ENCODE data around the gene OR2V2. TPM values are rescaled to one million over a fixed set of nuclear protein-coding genes. Genes with fewer than 3 reads are reported as not detected.
"Not testable (repeated sequence)": the region's sequence is repeated elsewhere in the genome, so short reads cannot be mapped to it uniquely, and the experiment has no call there.

The OR2V2 gene
- total RNA-seq, 2 donors from 2014 or later = not detected

DNA sequence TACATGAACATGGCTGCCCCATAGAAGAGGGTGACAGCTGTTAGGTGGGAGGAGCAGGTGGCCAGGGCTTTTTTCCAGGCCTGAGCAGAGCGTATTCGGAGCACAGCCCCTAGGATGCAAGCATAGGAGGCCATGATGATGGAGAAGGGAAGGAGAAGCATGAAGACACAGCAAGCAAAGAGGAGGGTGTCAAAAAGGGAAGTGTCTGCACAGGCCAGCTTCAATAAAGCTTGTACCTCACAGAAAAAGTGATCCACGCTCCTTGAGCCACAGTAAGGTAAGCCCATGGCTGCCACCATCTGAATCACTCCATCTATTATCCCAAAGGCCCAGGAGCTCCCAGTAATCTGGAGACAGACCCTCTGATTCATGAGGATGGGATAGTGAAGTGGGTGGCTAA is 22.9 kb upstream of the OR2V2 start:
- no peaks in the 10 kb centered on the region for H3K27me3 ChIP-seq (replicated peaks; ENCODE audit: insufficient read depth)
- H3K27ac ChIP-seq = no peak overlapping the region
- ATAC-seq (ENCODE audit: insufficient number of reproducible peaks, low FRiP score, low read depth) (no peak), DNase-seq (ENCODE audit: low spot score) (no peak)
- no peaks in the 10 kb centered on the region for H3K4me1 ChIP-seq (ENCODE audit: control insufficient read depth in 1 of 2, low read depth in 2 of 2)
- H3K36me3 ChIP-seq = no peaks in the 10 kb centered on the region
- no peak for TF ChIP-seq CTCF (IDR thresholded peaks at IDR 0.05)
- H3K4me3 ChIP-seq = no peak overlapping the region
- no peaks in the 10 kb centered on the region for H3K9me3 ChIP-seq

GRCh38 chr5:181126841-181127240 is 20.5 kb upstream of the OR2V2 start:
- no peak for ATAC-seq (ENCODE audit: insufficient number of reproducible peaks, low FRiP score, low read depth)
- no peak for DNase-seq (ENCODE audit: low spot score)
- H3K27me3 ChIP-seq (replicated peaks; ENCODE audit: insufficient read depth) = no peaks in the 10 kb centered on the region
- H3K36me3 ChIP-seq = no peaks in the 10 kb centered on the region
- H3K27ac ChIP-seq = no peak overlapping the region
- H3K9me3 ChIP-seq = no peaks in the 10 kb centered on the region
- no peak overlapping the region for H3K4me3 ChIP-seq
- no peak for TF ChIP-seq CTCF (IDR thresholded peaks at IDR 0.05)
- H3K4me1 ChIP-seq (ENCODE audit: control insufficient read depth in 1 of 2, low read depth in 2 of 2) = no peaks in the 10 kb centered on the region

GRCh38 chr5:181127456-181127855 is 19.9 kb upstream of the OR2V2 start:
- Histone ChIP-seq H3K36me3 (no peaks in the 10 kb centered on the region), H3K4me3 (no peak overlapping the region), H3K4me1 (ENCODE audit: control insufficient read depth in 1 of 2, low read depth in 2 of 2) (no peaks in the 10 kb centered on the region), H3K27me3 (replicated peaks; ENCODE audit: insufficient read depth) (no peaks in the 10 kb centered on the region), H3K27ac (no peak overlapping the region), H3K9me3 (no peaks in the 10 kb centered on the region)
- DNase-seq (ENCODE audit: low spot score) (no peak), ATAC-seq (ENCODE audit: insufficient number of reproducible peaks, low FRiP score, low read depth) (no peak)
- TF ChIP-seq CTCF (IDR thresholded peaks at IDR 0.05) = no peak

- Histone ChIP-seq H3K4me1 (ENCODE audit: control insufficient read depth in 1 of 2, low read depth in 2 of 2) (no peaks in the 10 kb centered on the region), H3K9me3 (no peaks in the 10 kb centered on the region), H3K4me3 (no peak overlapping the region), H3K27me3 (replicated peaks; ENCODE audit: insufficient read depth) (no peaks in the 10 kb centered on the region), H3K27ac (no peak overlapping the region), H3K36me3 (no peaks in the 10 kb centered on the region)
- no peak for ATAC-seq (ENCODE audit: insufficient number of reproducible peaks, low FRiP score, low read depth)
- no peak for DNase-seq (ENCODE audit: low spot score)
- no peak for TF ChIP-seq CTCF (IDR thresholded peaks at IDR 0.05)
Measured at GRCh38 chr5:181127907-181128626, 19.3 kb upstream of the OR2V2 start.

GRCh38 chr5:181129601-181130000 is 17.8 kb upstream of the OR2V2 start:
- no peak for ATAC-seq (ENCODE audit: insufficient number of reproducible peaks, low FRiP score, low read depth)

GRCh38 chr5:181130081-181130480 is 17.3 kb upstream of the OR2V2 start:
- not testable (repeated sequence) for H3K4me1 ChIP-seq (ENCODE audit: control insufficient read depth in 1 of 2, low read depth in 2 of 2); H3K27ac ChIP-seq; H3K9me3 ChIP-seq; H3K27me3 ChIP-seq (replicated peaks; ENCODE audit: insufficient read depth); DNase-seq (ENCODE audit: low spot score); H3K36me3 ChIP-seq; ATAC-seq (ENCODE audit: insufficient number of reproducible peaks, low FRiP score, low read depth); H3K4me3 ChIP-seq

More at GRCh38 chr5:181129601-181130000, 17.8 kb upstream of the OR2V2 start:
- no peak for DNase-seq (ENCODE audit: low spot score)
- Histone ChIP-seq H3K4me3 (no peak overlapping the region), H3K4me1 (ENCODE audit: control insufficient read depth in 1 of 2, low read depth in 2 of 2) (no peaks in the 10 kb centered on the region), H3K9me3 (no peaks in the 10 kb centered on the region), H3K27me3 (replicated peaks; ENCODE audit: insufficient read depth) (no peaks in the 10 kb centered on the region), H3K36me3 (no peaks in the 10 kb centered on the region), H3K27ac (no peak overlapping the region)
- no peak for TF ChIP-seq CTCF (IDR thresholded peaks at IDR 0.05)

Measured in thoracic aorta (tissue), 2 donors.